Smooth muscle cell (in vitro differentiated cells): ENCODE results near the gene HMOX1. TPM values are rescaled to one million over a fixed set of nuclear protein-coding genes. Genes with fewer than 3 reads are reported as not detected.

Source experiments
- DNase-seq: peaks from one replicate; lab custom pipeline; 2025; ENCODE audit not compliant: unreplicated experiment; lab: John Stamatoyannopoulos, UW
- H2AFZ ChIP-seq: fragments of 200-600 bp; sonication (generic); 2 replicates; pipeline ENCODE4 v1.6.0; 2016; ENCODE audit warnings: antibody characterized with exemption, low read depth, mild to moderate bottlenecking
- H3F3A ChIP-seq: fragments of 200-600 bp; sonication (generic); 2 replicates; pipeline ENCODE4 v1.6.0; 2017; ENCODE audit warnings: antibody characterized with exemption, low read depth
- H3K27ac ChIP-seq: fragments of 200-600 bp; sonication (generic); 2 replicates; pipeline ENCODE4 v1.5.1; 2016; ENCODE audit warnings: low read depth, mild to moderate bottlenecking
- H3K27me3 ChIP-seq: fragments of 200-600 bp; sonication (generic); 2 replicates; pipeline ENCODE4 v1.6.1; 2016; ENCODE audit warnings: low read depth, mild to moderate bottlenecking
- H3K36me3 ChIP-seq: fragments of 200-600 bp; sonication (generic); 2 replicates; pipeline ENCODE4 v1.5.1; 2016; ENCODE audit warnings: low read depth
- H3K4me1 ChIP-seq: fragments of 200-600 bp; sonication (generic); 2 replicates; pipeline ENCODE4 v1.5.1; 2016; ENCODE audit warnings: low read depth
- H3K4me2 ChIP-seq: fragments of 200-600 bp; sonication (generic); 2 replicates; pipeline ENCODE4 v1.6.0; 2016; ENCODE audit warnings: mild to moderate bottlenecking
- H3K4me3 ChIP-seq: fragments of 200-600 bp; sonication (generic); 2 replicates; pipeline ENCODE4 v1.5.1; 2016; ENCODE audit warnings: mild to moderate bottlenecking
- H3K79me2 ChIP-seq: fragments of 200-600 bp; sonication (generic); 2 replicates; pipeline ENCODE4 v1.6.0; 2016; ENCODE audit warnings: low read depth, mild to moderate bottlenecking
- H3K9ac ChIP-seq: fragments of 200-600 bp; sonication (generic); 2 replicates; pipeline ENCODE4 v1.6.0; 2016; ENCODE audit warnings: low read depth
- H3K9me3 ChIP-seq: fragments of 200-600 bp; sonication (generic); replicated peaks from 2 replicates; pipeline ENCODE4 v1.5.1; 2016; ENCODE audit warnings: low read depth
- H4K20me1 ChIP-seq: fragments of 200-600 bp; sonication (generic); 2 replicates; pipeline ENCODE4 v1.6.0; 2016; ENCODE audit warnings: low read depth
- WGBS: methylation state at CpG from one replicate; pipeline ENCODE4 v1.1.7; 2016; ENCODE audit warnings: low lambda C conversion rate; 5-methylcytosine and 5-hydroxymethylcytosine counted together
- polyA plus RNA-seq: library from polyadenylated mRNA; unstranded; fragments of >200 nt; fragmentation: Nextera tagmentation; extraction: Ambion mirVana; gene quantifications from 2 replicates; pipeline ENCODE4 v1.2.1, GENCODE V29; 2016
- total RNA-seq: library from RNA; depleted of rRNA; stranded (reverse); fragments of >200 nt; gene quantifications from 2 replicates; pipeline ENCODE4 v1.2.3, GENCODE V29; 2014
- TF ChIP-seq, protein P1 (sequence below): fragments of 200-600 bp; sonication (generic); IDR thresholded peaks from 2 replicates; pipeline ENCODE4 v1.5.1; 2017; ENCODE audit warnings: borderline replicate concordance, mild to moderate bottlenecking, antibody characterized with exemption; ENCODE audit not compliant: insufficient read depth, poor library complexity, severe bottlenecking

HMOX1 gene
- total and polyA plus RNA-seq, 2 experiments from 2014 or later = 7.7 to 13.7 TPM

DNA sequence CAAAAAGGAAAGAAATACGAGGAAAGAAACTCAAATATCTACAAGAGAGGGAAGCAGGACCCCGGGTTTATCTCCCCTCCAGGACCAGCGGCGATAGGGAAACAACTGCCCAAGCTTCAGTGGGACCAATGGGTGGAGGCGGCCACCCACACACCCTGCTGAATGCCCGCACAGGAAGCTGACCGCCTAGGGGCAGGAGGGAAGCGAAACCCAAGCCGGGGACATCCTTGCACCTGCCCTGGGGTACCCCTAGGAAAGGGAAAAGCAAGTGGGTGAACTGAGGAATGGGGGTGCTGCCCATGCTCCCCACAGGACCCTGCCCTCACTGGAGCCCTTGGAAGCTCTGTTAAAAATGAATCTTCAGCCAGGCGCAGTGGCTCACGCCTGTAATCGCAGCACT, 27.6 kb upstream of the HMOX1 start:
- 91% methylated on average over 12 of the region's 12 CpGs for WGBS
- Histone ChIP-seq H3K27ac (no peak overlapping the region), H3K4me2 (no peak overlapping the region), H3K36me3 (no peaks in the 10 kb centered on the region), H3F3A (no peaks in the 10 kb centered on the region), H3K9me3 (no peaks in the 10 kb centered on the region), H4K20me1 (no peaks in the 10 kb centered on the region), H3K79me2 (no peaks in the 10 kb centered on the region), H3K27me3 (no peaks in the 10 kb centered on the region), H3K4me3 (no peak overlapping the region), H2AFZ (no peak overlapping the region), H3K4me1 (no peaks in the 10 kb centered on the region), H3K9ac (no peak overlapping the region)
- DNase-seq = no peak
- TF ChIP-seq, protein P1, sequence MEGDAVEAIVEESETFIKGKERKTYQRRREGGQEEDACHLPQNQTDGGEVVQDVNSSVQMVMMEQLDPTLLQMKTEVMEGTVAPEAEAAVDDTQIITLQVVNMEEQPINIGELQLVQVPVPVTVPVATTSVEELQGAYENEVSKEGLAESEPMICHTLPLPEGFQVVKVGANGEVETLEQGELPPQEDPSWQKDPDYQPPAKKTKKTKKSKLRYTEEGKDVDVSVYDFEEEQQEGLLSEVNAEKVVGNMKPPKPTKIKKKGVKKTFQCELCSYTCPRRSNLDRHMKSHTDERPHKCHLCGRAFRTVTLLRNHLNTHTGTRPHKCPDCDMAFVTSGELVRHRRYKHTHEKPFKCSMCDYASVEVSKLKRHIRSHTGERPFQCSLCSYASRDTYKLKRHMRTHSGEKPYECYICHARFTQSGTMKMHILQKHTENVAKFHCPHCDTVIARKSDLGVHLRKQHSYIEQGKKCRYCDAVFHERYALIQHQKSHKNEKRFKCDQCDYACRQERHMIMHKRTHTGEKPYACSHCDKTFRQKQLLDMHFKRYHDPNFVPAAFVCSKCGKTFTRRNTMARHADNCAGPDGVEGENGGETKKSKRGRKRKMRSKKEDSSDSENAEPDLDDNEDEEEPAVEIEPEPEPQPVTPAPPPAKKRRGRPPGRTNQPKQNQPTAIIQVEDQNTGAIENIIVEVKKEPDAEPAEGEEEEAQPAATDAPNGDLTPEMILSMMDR = no peak

DNA sequence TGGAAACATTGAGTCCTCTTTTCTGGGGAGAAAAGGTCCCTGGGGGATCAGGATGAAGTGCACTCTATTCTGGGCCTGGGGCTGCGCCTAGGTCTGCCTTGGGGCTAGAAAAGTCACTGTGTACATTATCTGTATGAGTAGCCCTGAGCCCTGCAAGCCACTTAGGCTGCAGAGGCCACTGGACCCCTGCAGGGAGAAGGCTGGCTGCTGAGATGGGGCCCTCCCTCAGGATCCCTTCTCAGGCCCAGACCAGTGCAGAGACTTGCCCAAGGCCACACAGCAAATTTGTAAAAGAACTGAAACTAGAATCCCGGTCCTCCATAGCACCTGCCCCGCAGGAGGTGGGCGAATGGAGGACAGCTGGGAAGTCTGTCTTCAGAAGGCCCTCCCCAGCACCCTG, 26.8 kb upstream of the HMOX1 start:
- Histone ChIP-seq H3K4me3 (no peak overlapping the region), H3K27me3 (no peaks in the 10 kb centered on the region), H3K4me2 (no peak overlapping the region), H3K9ac (no peak overlapping the region), H3K4me1 (no peaks in the 10 kb centered on the region), H3K27ac (no peak overlapping the region), H3F3A (no peaks in the 10 kb centered on the region), H3K9me3 (no peaks in the 10 kb centered on the region), H4K20me1 (no peaks in the 10 kb centered on the region), H3K36me3 (no peaks in the 10 kb centered on the region), H3K79me2 (no peaks in the 10 kb centered on the region), H2AFZ (no peak overlapping the region)
- TF ChIP-seq, protein P1 = no peak
- WGBS = 90% methylated on average over 4 of the region's 4 CpGs
- DNase-seq = no peak

DNA sequence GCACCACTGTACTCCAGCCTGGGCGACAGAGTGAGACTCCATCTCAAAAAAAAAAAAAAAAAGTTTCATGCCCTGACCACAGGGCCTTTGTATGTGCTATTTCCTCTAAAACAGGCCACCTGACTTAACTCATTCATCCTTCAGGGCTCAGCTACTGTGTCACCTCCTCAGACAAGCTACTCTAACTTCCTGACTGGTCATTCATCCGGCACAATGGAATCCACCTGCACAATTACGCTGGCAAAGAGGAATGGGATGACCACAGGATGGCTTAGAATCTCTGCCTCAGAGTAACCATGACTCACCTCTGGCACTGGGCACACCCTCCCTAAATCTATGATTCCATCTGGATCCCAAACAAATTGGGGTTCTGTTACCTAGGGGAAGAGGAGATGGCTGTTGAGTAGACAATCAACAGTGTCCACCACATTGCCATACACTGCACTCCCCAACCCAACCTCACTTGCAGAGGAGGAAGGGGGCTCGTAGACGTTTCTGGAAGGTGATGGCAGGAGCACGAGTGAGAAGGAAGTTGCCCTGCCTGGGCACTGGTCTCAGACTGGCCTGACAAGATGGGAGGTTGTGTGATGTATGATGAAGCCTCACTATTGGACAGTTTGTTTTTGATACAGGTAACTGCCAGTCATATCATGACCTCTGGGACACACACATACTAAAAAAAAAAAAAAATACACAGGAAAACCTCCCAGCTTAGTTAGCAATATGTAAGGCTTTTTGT, 22.8 kb upstream of the HMOX1 start:
- TF ChIP-seq, protein P1 = no peak
- no peak overlapping the region for H3K27ac ChIP-seq
- H3F3A ChIP-seq = no peaks in the 10 kb centered on the region
- no peak overlapping the region for H3K4me3 ChIP-seq
- no peaks in the 10 kb centered on the region for H4K20me1 ChIP-seq
- H3K4me1 ChIP-seq = no peaks in the 10 kb centered on the region
- no peaks in the 10 kb centered on the region for H3K9me3 ChIP-seq
- H3K79me2 ChIP-seq = no peaks in the 10 kb centered on the region
- no peak for DNase-seq
- no peak overlapping the region for H3K4me2 ChIP-seq
- WGBS = 91% methylated on average over 6 of the region's 6 CpGs
- H3K27me3 ChIP-seq = no peaks in the 10 kb centered on the region
- H3K9ac ChIP-seq = no peak overlapping the region
- H3K36me3 ChIP-seq = no peaks in the 10 kb centered on the region
- H2AFZ ChIP-seq = no peak overlapping the region
